Measurements from ENCODE around the gene ATN1. TPM values are rescaled to one million over a fixed set of nuclear protein-coding genes. Genes with fewer than 3 reads are reported as not detected.

Gene ATN1
- total and polyA plus RNA-seq, 2 donors (not counting 1 experiment from before 2014, with no cell fraction given): 9.4 to 21.5 TPM

DNA sequence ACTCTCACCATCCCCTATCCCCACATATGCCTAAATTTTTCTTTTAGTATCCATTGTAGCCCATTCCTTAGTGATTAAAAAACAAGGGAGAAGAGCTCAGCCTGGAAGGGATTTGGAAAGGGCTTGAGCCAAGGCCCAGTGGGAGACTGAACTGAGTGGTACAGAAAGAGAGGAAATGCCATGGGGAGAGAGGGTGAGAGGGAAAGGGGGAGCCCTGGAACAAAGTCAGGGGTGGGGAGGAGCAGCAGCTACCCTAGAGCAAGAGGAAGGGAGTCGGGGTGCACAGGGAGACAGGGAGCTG, 2.6 kb upstream of the ATN1 start:
- Histone ChIP-seq H3K36me3 (ENCODE audit: control insufficient read depth, insufficient read depth, low read length) (peaks cover 12% of the 10 kb centered on the region), H3K4me2 (ENCODE audit: extremely low read depth, insufficient read depth, low read length) (peak overlapping the region; percentile 82)

DNA sequence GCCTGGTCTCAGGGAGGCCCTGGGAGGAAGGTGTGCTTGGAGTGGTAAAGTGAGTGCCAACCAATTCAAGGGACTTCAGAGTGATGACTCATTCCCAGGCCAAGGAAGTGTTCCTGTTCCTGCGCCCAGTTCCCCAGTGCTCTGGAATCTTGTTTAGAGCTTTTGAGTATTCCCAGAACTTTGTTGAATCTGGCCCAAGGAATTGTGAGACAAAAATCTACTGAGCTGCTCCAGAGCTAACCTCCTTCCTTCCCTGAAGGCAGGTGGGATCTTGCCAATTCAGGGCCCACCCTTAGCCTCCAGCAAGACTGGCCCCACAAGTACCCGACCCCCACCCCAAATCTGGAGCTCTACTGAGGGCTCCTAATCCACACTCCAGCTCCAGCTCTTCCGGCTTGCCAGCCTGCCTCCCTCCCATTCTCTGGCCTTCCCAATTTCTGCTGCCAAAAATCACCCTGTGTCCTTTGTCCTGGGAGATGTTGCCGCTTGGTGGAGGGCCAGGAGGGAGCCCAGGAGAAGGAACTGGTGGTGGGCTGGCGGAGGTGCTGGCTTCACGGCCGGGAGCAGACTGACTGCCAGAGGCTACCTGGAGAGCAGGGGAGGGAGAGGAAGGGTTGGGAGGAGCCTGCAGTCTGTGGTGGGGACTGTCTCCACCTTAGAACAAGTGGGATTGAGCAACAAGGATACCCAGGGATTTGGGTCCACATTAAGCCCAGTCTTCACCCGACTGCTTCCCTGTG, 2.0 kb upstream of the ATN1 start:
- Histone ChIP-seq H3K9ac (ENCODE audit: insufficient read depth, low read length) (peak overlapping the region; percentile 49), H3K4me3 (replicated peaks in 1 of 4; ENCODE audit: control extremely low read depth in 1 of 4, insufficient read depth in 1 of 4, low read depth in 3 of 4, low read length in 4 of 4) (peak overlapping the region; percentile 40 to 84 (median 74)), H3K36me3 (ENCODE audit: control insufficient read depth, insufficient read depth, low read length) (peaks cover 12% of the 10 kb centered on the region), H3K4me1 (ENCODE audit: control insufficient read depth, extremely low read depth, insufficient read depth, low read length) (peaks cover 29% of the 10 kb centered on the region), H3K79me2 (ENCODE audit: control insufficient read depth, insufficient read depth, low read length) (peaks cover 31% of the 10 kb centered on the region), H4K20me1 (ENCODE audit: control insufficient read depth, extremely low read depth, insufficient read depth, low read length) (no peaks in the 10 kb centered on the region), H2AFZ (ENCODE audit: low read length) (peak overlapping the region; percentile 4), H3K9me3 (ENCODE audit: control insufficient read depth, insufficient read depth, low read depth, low read length) (no peaks in the 10 kb centered on the region), H3K27me3 (ENCODE audit: control insufficient read depth, insufficient read depth, low read length) (no peaks in the 10 kb centered on the region), H3K27ac (ENCODE audit: insufficient read depth, low read length) (peak overlapping the region; percentile 92), H3K4me2 (ENCODE audit: extremely low read depth, insufficient read depth, low read length) (peak overlapping the region; percentile 82)
- TF ChIP-seq, protein P1, sequence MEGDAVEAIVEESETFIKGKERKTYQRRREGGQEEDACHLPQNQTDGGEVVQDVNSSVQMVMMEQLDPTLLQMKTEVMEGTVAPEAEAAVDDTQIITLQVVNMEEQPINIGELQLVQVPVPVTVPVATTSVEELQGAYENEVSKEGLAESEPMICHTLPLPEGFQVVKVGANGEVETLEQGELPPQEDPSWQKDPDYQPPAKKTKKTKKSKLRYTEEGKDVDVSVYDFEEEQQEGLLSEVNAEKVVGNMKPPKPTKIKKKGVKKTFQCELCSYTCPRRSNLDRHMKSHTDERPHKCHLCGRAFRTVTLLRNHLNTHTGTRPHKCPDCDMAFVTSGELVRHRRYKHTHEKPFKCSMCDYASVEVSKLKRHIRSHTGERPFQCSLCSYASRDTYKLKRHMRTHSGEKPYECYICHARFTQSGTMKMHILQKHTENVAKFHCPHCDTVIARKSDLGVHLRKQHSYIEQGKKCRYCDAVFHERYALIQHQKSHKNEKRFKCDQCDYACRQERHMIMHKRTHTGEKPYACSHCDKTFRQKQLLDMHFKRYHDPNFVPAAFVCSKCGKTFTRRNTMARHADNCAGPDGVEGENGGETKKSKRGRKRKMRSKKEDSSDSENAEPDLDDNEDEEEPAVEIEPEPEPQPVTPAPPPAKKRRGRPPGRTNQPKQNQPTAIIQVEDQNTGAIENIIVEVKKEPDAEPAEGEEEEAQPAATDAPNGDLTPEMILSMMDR (conservative IDR thresholded peaks at IDR 0.05 in 1 of 2, IDR thresholded peaks at IDR 0.05 in 1 of 2; ENCODE audit: low read depth in 1 of 2, low read length in 2 of 2): no peak
- TF ChIP-seq EZH2 (IDR thresholded peaks at IDR 0.05; ENCODE audit: low read length, missing control alignments): no peak
- peak; percentile 92 to 96 for DNase-seq (ENCODE audit: low read depth in 2 of 2)

More for the DNA sequence above, 2.6 kb upstream of the ATN1 start:
- Histone ChIP-seq H3K27ac (ENCODE audit: insufficient read depth, low read length) (peak overlapping the region; percentile 92), H3K79me2 (ENCODE audit: control insufficient read depth, insufficient read depth, low read length) (peaks cover 28% of the 10 kb centered on the region), H3K4me1 (ENCODE audit: control insufficient read depth, extremely low read depth, insufficient read depth, low read length) (peaks cover 29% of the 10 kb centered on the region), H3K27me3 (ENCODE audit: control insufficient read depth, insufficient read depth, low read length) (no peaks in the 10 kb centered on the region), H3K4me3 (replicated peaks in 1 of 4; ENCODE audit: control extremely low read depth in 1 of 4, insufficient read depth in 1 of 4, low read depth in 3 of 4, low read length in 4 of 4) (peak overlapping the region in 2 of 4 experiments; percentile 75 to 84), H4K20me1 (ENCODE audit: control insufficient read depth, extremely low read depth, insufficient read depth, low read length) (no peaks in the 10 kb centered on the region), H3K9me3 (ENCODE audit: control insufficient read depth, insufficient read depth, low read depth, low read length) (no peaks in the 10 kb centered on the region), H3K9ac (ENCODE audit: insufficient read depth, low read length) (no peak overlapping the region), H2AFZ (ENCODE audit: low read length) (no peak overlapping the region)
- no peak for DNase-seq (ENCODE audit: low read depth in 2 of 2)
- TF ChIP-seq, protein P1 (conservative IDR thresholded peaks at IDR 0.05 in 1 of 2, IDR thresholded peaks at IDR 0.05 in 1 of 2; ENCODE audit: low read depth in 1 of 2, low read length in 2 of 2): no peak
- no peak for TF ChIP-seq EZH2 (IDR thresholded peaks at IDR 0.05; ENCODE audit: low read length, missing control alignments)

DNA sequence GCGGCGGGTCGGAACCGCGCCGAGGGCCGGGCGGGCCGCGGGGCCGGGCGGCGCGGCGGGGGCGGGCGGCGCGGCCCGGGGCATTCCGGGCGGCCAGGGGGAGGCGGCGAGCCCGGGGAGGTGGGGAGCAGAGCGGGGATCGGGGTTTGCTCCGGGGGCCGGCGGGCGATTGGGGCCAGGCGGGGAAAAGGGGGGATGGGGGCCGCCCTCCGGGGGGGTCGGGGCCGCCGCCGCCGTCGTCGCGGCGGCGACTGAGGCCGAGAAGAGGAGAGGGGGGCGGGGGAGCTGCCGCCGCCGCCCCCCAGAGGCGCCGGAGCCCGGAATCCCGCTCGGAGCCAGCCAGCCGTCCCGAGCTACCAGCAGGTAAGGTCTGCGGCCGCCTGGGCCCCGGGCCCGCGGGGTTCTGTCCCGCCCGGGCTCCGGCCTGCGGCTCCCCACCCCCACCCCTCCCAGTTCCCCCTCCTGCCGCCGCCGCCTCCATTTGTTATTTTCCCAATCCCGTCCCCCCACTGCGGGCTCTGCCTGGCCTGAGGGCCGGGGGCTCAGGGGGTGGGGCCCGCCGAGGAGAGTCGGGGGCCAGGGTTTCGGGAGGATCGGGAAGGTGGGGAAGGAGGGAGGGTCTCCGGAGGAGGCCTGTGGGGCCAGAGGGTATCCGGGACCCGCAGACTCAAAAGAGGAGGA, 403 bp downstream of the ATN1 start:
- Histone ChIP-seq H3K27me3 (ENCODE audit: control insufficient read depth, insufficient read depth, low read length) (no peaks in the 10 kb centered on the region), H3K4me2 (ENCODE audit: extremely low read depth, insufficient read depth, low read length) (peak overlapping the region; percentile 97), H3K9me3 (ENCODE audit: control insufficient read depth, insufficient read depth, low read depth, low read length) (no peaks in the 10 kb centered on the region), H3K4me1 (ENCODE audit: control insufficient read depth, extremely low read depth, insufficient read depth, low read length) (peaks cover 32% of the 10 kb centered on the region), H4K20me1 (ENCODE audit: control insufficient read depth, extremely low read depth, insufficient read depth, low read length) (no peaks in the 10 kb centered on the region), H3K79me2 (ENCODE audit: control insufficient read depth, insufficient read depth, low read length) (peaks cover 52% of the 10 kb centered on the region), H3K4me3 (replicated peaks in 1 of 4; ENCODE audit: control extremely low read depth in 1 of 4, insufficient read depth in 1 of 4, low read depth in 3 of 4, low read length in 4 of 4) (peak overlapping the region; percentile 70 to 95 (median 88)), H3K9ac (ENCODE audit: insufficient read depth, low read length) (peak overlapping the region; percentile 71), H3K27ac (ENCODE audit: insufficient read depth, low read length) (peak overlapping the region; percentile 54), H3K36me3 (ENCODE audit: control insufficient read depth, insufficient read depth, low read length) (no peaks in the 10 kb centered on the region), H2AFZ (ENCODE audit: low read length) (no peak overlapping the region)
- DNase-seq (ENCODE audit: low read depth in 2 of 2): no peak
- TF ChIP-seq, protein P1 (conservative IDR thresholded peaks at IDR 0.05 in 1 of 2, IDR thresholded peaks at IDR 0.05 in 1 of 2; ENCODE audit: low read depth in 1 of 2, low read length in 2 of 2): no peak
- no peak for TF ChIP-seq EZH2 (IDR thresholded peaks at IDR 0.05; ENCODE audit: low read length, missing control alignments)

All from fibroblast of lung (primary cell).